ENCODE data around the gene VIPR1. TPM values are rescaled to one million over a fixed set of nuclear protein-coding genes. Genes with fewer than 3 reads are reported as not detected.
A peak's percentile ranks its signal among the peaks of the same experiment; 100 is the strongest.

VIPR1 gene
- total RNA-seq, 2 donors from 2014 or later = 98.5 to 226 TPM

DNA sequence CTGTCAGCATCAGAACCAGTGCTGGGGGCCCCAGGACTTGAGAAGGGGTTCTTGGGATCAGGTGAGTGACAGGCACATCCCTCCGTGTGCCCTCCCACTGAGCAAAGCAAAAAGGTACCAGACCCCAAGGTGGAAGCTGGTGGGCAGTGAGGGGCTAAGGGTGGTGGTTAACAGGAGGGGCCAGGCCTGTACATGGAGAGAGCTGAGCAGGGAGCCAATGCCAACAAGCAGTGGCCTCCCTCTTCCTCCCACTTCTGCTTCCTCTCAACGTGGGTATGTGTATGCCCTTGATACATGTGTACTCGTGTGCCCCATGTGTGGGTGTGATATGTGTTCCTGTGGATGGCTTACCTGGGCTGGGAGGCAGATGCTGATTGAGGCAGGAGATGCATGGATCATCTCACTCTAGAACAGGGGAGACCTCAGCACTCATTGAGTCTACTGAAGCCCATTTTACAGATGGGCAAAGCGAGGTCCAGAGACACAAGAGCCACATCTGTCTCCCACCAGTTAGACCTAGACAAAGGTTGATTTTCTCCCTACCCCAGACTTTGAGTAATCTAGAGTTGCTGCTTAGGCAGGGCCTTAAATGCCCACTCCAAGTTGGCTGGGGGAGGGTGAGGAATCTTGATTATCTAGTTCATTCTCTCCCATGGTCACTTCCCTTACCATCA, 945 bp downstream of the VIPR1 start:
- no peak for TF ChIP-seq POLR2A (IDR thresholded peaks at IDR 0.05)
- TF ChIP-seq, protein P1, sequence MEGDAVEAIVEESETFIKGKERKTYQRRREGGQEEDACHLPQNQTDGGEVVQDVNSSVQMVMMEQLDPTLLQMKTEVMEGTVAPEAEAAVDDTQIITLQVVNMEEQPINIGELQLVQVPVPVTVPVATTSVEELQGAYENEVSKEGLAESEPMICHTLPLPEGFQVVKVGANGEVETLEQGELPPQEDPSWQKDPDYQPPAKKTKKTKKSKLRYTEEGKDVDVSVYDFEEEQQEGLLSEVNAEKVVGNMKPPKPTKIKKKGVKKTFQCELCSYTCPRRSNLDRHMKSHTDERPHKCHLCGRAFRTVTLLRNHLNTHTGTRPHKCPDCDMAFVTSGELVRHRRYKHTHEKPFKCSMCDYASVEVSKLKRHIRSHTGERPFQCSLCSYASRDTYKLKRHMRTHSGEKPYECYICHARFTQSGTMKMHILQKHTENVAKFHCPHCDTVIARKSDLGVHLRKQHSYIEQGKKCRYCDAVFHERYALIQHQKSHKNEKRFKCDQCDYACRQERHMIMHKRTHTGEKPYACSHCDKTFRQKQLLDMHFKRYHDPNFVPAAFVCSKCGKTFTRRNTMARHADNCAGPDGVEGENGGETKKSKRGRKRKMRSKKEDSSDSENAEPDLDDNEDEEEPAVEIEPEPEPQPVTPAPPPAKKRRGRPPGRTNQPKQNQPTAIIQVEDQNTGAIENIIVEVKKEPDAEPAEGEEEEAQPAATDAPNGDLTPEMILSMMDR (IDR thresholded peaks at IDR 0.05) = no peak
- no peak for TF ChIP-seq POLR2AphosphoS5 (IDR thresholded peaks at IDR 0.05)
- H3K9me3 ChIP-seq = no peaks in the 10 kb centered on the region
- WGBS = 51% methylated on average over 4 of the region's 4 CpGs
- H3K36me3 ChIP-seq = no peaks in the 10 kb centered on the region
- peak overlapping the region; percentile 83 to 84 for H3K27ac ChIP-seq
- peaks cover 9% of the 10 kb centered on the region for H3K4me1 ChIP-seq (replicated peaks)
- H3K27me3 ChIP-seq (replicated peaks; ENCODE audit: insufficient read depth) = no peaks in the 10 kb centered on the region
- no peak for DNase-seq (ENCODE audit: low spot score)
- intact Hi-C loops (cut with DNase I) = loop anchor here (5.0 kb wide), 4 partner anchors 44 to 374 kb away; partner anchors contain the start of gene CYP8B1
- H3K4me3 ChIP-seq = peak overlapping the region; percentile 54 to 65

DNA sequence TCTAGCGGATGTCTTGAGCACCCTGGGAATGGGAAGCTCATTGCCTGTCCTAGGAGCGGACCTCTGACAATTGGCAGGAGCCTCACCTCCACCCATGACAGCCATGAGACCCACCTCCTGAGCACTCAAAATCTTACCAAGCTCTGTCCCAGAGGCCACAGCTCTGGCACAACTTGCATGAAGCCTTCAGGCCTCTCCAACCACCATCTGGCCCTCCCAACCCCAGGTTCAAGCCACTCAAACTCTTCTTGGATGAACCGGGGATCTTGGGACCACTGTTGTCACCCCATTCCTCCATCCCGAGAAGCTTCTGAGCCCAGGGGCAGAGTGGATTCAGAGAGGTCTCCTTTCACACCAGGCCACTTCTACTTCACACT, 1.5 kb downstream of the VIPR1 start:
- TF ChIP-seq, protein P1 (IDR thresholded peaks at IDR 0.05) = no peak
- TF ChIP-seq POLR2A (IDR thresholded peaks at IDR 0.05) (no peak), POLR2AphosphoS5 (IDR thresholded peaks at IDR 0.05) (no peak)
- WGBS = 98% methylated on average over 4 of the region's 4 CpGs

DNA sequence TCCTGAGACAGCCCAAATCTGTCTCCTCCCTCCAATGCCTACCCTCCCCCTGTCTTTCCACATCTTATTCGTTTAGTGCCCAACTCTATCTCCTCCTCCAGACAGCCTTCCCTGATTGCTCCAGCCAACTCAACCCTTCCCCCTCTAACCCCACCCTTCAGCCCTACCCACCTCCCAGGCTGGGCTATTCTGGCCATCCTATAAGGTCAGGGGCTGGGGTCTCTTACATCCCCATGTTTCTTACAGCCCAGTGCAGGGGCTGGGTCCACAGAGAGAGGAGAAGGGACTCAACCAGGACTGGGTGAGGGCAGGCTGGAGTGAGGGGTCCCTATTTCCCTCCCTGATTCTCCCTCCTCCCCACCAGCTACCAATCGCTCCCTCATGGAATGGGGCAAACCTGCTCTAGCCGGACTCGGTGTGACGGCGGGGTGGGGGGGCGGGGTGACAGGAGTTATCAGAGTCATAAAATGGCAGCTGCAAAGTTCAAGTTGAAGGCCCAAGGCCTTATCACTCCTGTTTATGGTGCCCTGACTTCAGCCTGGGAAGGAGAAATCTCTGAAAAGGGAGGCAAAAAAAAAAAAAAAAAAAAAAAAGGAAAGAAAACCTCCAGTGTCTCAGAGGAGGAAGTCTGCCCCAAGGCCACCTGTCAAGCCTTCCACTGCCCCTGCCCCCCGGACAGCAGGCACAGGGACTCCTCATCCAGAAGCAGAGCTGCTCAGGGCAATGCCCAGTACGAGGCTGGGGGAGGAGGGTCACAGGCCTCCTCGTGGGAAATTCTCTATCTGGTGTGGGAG, 2.1 kb downstream of the VIPR1 start:
- intact Hi-C loops (cut with DNase I) = loop anchor here (5.0 kb wide), 4 partner anchors 43 to 373 kb away; partner anchors contain the start of gene CYP8B1
- no peak overlapping the region for H3K4me3 ChIP-seq
- no peak for DNase-seq (ENCODE audit: low spot score)
- 78% methylated on average over 10 of the region's 10 CpGs for WGBS
- H3K27ac ChIP-seq = peak overlapping the region; percentile 83 to 84
- no peaks in the 10 kb centered on the region for H3K27me3 ChIP-seq (replicated peaks; ENCODE audit: insufficient read depth)
- H3K9me3 ChIP-seq = no peaks in the 10 kb centered on the region
- H3K36me3 ChIP-seq = no peaks in the 10 kb centered on the region
- peaks cover 9% of the 10 kb centered on the region for H3K4me1 ChIP-seq (replicated peaks)
- TF ChIP-seq, protein P1 (IDR thresholded peaks at IDR 0.05) = no peak
- no peak for TF ChIP-seq POLR2A (IDR thresholded peaks at IDR 0.05)
- TF ChIP-seq POLR2AphosphoS5 (IDR thresholded peaks at IDR 0.05) = no peak

More for the DNA sequence above, 1.5 kb downstream of the VIPR1 start:
- Histone ChIP-seq H3K36me3 (no peaks in the 10 kb centered on the region), H3K4me1 (replicated peaks) (peaks cover 9% of the 10 kb centered on the region), H3K9me3 (no peaks in the 10 kb centered on the region), H3K27ac (peak overlapping the region; percentile 83 to 84), H3K27me3 (replicated peaks; ENCODE audit: insufficient read depth) (no peaks in the 10 kb centered on the region), H3K4me3 (peak overlapping the region in 1 of 2 donors; percentile 65)
- DNase-seq (ENCODE audit: low spot score) = no peak
- intact Hi-C loops (cut with DNase I) = loop anchor here (5.0 kb wide), 4 partner anchors 43 to 373 kb away; partner anchors contain the start of gene CYP8B1

DNA sequence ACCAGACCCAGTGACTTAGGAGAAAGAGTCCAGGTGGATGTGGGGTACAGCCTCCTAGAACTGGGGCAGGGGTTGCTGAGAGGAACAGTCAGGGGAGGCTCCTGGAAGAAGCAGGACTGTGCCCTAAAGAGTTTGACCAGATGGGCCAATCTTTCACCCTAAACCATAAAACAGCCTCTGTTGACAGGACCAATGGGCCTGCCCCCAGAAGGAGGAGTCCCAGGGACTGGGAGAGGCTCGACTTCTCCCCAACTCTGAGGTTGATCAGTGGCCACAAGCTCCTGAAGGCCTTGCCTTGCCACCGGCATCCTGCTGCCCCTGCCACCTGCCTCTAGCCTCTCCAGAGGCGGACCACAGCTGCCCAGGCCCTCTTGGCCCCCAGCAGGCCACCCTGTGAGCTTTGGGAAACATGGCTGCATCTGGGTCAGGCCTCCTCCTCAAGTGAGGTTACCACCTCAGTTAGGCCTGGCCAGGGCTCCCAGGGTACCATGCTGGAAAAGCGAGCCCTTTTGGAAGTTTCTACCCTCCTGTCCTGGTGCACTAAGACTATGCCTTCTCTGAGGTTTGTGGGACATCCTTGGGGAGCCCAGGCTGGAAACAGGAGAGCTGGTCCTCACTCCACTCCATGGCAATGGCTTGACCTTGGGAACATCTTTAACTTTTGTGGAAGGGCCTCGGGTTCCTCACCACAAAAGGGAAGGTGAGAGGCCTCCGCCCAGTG, 2.8 kb downstream of the VIPR1 start:
- no peak for DNase-seq (ENCODE audit: low spot score)
- TF ChIP-seq POLR2A (IDR thresholded peaks at IDR 0.05) (no peak), POLR2AphosphoS5 (IDR thresholded peaks at IDR 0.05) (no peak)
- TF ChIP-seq, protein P1 (IDR thresholded peaks at IDR 0.05) = no peak
- Histone ChIP-seq H3K4me3 (no peak overlapping the region), H3K27ac (peak overlapping the region; percentile 83 to 84), H3K36me3 (no peaks in the 10 kb centered on the region), H3K27me3 (replicated peaks; ENCODE audit: insufficient read depth) (no peaks in the 10 kb centered on the region), H3K4me1 (replicated peaks) (peaks cover 9% of the 10 kb centered on the region), H3K9me3 (no peaks in the 10 kb centered on the region)
- WGBS = 96% methylated on average over 5 of the region's 6 CpGs
- intact Hi-C loops (cut with DNase I) = no loop called here
